HepG2 (cell line): Measurements from ENCODE around the gene CTPS2. TPM values are rescaled to one million over a fixed set of nuclear protein-coding genes. Genes with fewer than 3 reads are reported as not detected.

Experiments
- AGO1 ChIP-seq: fragments of 200-400 bp; formaldehyde crosslinking; IDR thresholded peaks from 2 replicates; pipeline ENCODE4 v1.6.1; 2017; ENCODE audit warnings: mild to moderate bottlenecking, low read depth, low read length, moderate library complexity; ENCODE audit not compliant: poor library complexity, severe bottlenecking
- BCL6 ChIP-seq: IDR thresholded peaks from 2 replicates; pipeline ENCODE4 v1.6.1; 2016; ENCODE audit warnings: missing genetic modification reagents, missing compliant biosample characterization
- CAMTA2 ChIP-seq: sonication (generic); formaldehyde crosslinking; IDR thresholded peaks from 2 replicates; pipeline ENCODE4 v1.4.0; 2020; ENCODE audit warnings: mild to moderate bottlenecking, missing genetic modification reagents, borderline replicate concordance
- CBFB ChIP-seq: sonication (generic); formaldehyde crosslinking; IDR thresholded peaks from 2 replicates; pipeline ENCODE4 v1.4.0; 2020; ENCODE audit warnings: missing genetic modification reagents
- IRX3 ChIP-seq: sonication (generic); formaldehyde crosslinking; IDR thresholded peaks from 2 replicates; pipeline ENCODE4 v1.8.1; 2023; ENCODE audit warnings: mild to moderate bottlenecking, low read depth, missing genetic modification reagents, borderline replicate concordance
- SNAPC2 ChIP-seq: sonication (generic); formaldehyde crosslinking; IDR thresholded peaks from 2 replicates; pipeline ENCODE4 v1.8.1; 2022; ENCODE audit warnings: mild to moderate bottlenecking, missing genetic modification reagents
- ZBTB2 ChIP-seq: sonication (generic); formaldehyde crosslinking; IDR thresholded peaks from 2 replicates; pipeline ENCODE4 v1.8.0; 2022; ENCODE audit warnings: low read depth, missing genetic modification reagents
- ZBTB49 ChIP-seq: sonication (generic); formaldehyde crosslinking; IDR thresholded peaks from 2 replicates; pipeline ENCODE4 v1.4.0; 2020; ENCODE audit warnings: missing genetic modification reagents, borderline replicate concordance
- ZMAT3 ChIP-seq: sonication (generic); formaldehyde crosslinking; conservative IDR thresholded peaks from 2 replicates; pipeline ENCODE4 v1.7.0; 2021; ENCODE audit warnings: missing genetic modification reagents
- ZNF101 ChIP-seq: sonication (generic); formaldehyde crosslinking; IDR thresholded peaks from 2 replicates; pipeline ENCODE4 v1.4.0; 2020; ENCODE audit warnings: mild to moderate bottlenecking, low read depth, missing genetic modification reagents, borderline replicate concordance
- ZNF501 ChIP-seq: sonication (generic); formaldehyde crosslinking; IDR thresholded peaks from 2 replicates; pipeline ENCODE4 v1.5.1; 2020; ENCODE audit warnings: mild to moderate bottlenecking, moderate library complexity, missing genetic modification reagents
- ZNF558 ChIP-seq: sonication (generic); formaldehyde crosslinking; IDR thresholded peaks from 2 replicates; pipeline ENCODE4 v1.9.0; 2022; ENCODE audit warnings: mild to moderate bottlenecking, missing genetic modification reagents, borderline replicate concordance
- ZNF616 ChIP-seq: sonication (generic); formaldehyde crosslinking; IDR thresholded peaks from 2 replicates; pipeline ENCODE4 v1.5.0; 2020; ENCODE audit warnings: low read depth, mild to moderate bottlenecking, missing genetic modification reagents
- polyA plus RNA-seq, 8 experiments: library from polyadenylated mRNA; depleted of rRNA in 3 of 8; stranded (reverse) in 7 of 8; unstranded in 1 of 8; fragments of >200 nt; fragmentation: Illumina TruSeq in 4 of 8; extraction: Trizol in 4 of 8; gene quantifications; 2 replicates each; pipeline versions ENCODE4 v1.2.1 to v1.2.3, GENCODE V29; 2011 to 2016; ENCODE audit warnings: low read depth in 4 of 8, missing spikeins in 1 of 8, mixed read lengths in 1 of 8; ENCODE audit not compliant: insufficient read depth in 1 of 8
- total RNA-seq, 5 experiments: library from RNA; depleted of rRNA; stranded (reverse); fragments of >200 nt; fragmentation: Illumina TruSeq; extraction: Trizol; gene quantifications; 2 replicates each; pipeline ENCODE4 v1.2.3, GENCODE V29; 2016; ENCODE audit warnings: low read depth in 1 of 5
- TF ChIP-seq, protein P1 (sequence below): sonication (generic); formaldehyde crosslinking; conservative IDR thresholded peaks from 2 replicates; pipeline ENCODE4 v1.4.0; 2020; ENCODE audit warnings: mild to moderate bottlenecking, missing genetic modification reagents, moderate library complexity
- TF ChIP-seq, protein P2 (sequence below): sonication (generic); formaldehyde crosslinking; IDR thresholded peaks from 2 replicates; pipeline ENCODE4 v1.4.0; 2020; ENCODE audit warnings: missing genetic modification reagents

Gene CTPS2
- total and polyA plus RNA-seq, 2 of the 13 experiments (the other 11 are each of a cell fraction or from before 2014, with no cell fraction given) = 10.3 to 26.1 TPM

DNA sequence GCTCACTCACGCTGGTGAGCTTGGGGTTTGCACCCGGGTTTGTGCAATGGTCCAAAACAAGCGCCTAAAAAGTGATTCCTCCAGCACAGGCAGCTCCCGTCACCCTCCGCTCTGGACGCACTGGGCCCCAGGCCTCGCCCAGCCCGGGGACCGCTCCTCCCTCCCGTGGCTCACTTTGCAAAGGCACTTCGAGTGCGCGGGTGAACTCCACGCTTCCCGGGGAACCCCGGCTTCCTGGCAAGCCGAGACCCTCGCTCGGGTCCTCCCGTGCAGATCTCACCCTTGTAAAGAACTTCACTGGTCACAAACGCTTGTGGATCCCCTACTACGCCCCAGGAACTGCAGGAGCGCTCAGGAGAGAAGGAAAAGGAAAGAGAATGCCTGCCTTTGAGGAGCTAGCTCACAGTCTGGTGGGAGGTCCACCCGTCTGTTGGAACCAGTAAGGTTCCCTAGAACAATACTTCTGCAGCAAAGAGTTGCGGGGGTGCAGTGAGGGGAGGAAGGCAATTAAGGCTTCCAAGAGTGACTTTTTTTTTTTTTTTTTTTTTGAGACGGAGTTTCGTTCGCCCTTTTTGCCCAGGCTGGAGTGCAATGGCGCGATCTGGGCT lies at the start of gene CTPS2 (continued):
- TF ChIP-seq AGO1 = no peak
- no peak for TF ChIP-seq CBFB (CRISPR knock-in tag)
- no peak for TF ChIP-seq SNAPC2
- TF ChIP-seq ZNF101 = no peak
- 0 out of 2 replicates have a peak, but pooled peaks have one; percentile 21 for TF ChIP-seq ZBTB2
- TF ChIP-seq ZNF501 (CRISPR knock-in tag) = peak; percentile 28; the same call in 1 of the 2 replicates
- TF ChIP-seq ZMAT3 = 0 out of 2 replicates have a peak, but pooled peaks have one; percentile 42
- no peak for TF ChIP-seq CAMTA2 (CRISPR knock-in tag)
- TF ChIP-seq, protein P1, sequence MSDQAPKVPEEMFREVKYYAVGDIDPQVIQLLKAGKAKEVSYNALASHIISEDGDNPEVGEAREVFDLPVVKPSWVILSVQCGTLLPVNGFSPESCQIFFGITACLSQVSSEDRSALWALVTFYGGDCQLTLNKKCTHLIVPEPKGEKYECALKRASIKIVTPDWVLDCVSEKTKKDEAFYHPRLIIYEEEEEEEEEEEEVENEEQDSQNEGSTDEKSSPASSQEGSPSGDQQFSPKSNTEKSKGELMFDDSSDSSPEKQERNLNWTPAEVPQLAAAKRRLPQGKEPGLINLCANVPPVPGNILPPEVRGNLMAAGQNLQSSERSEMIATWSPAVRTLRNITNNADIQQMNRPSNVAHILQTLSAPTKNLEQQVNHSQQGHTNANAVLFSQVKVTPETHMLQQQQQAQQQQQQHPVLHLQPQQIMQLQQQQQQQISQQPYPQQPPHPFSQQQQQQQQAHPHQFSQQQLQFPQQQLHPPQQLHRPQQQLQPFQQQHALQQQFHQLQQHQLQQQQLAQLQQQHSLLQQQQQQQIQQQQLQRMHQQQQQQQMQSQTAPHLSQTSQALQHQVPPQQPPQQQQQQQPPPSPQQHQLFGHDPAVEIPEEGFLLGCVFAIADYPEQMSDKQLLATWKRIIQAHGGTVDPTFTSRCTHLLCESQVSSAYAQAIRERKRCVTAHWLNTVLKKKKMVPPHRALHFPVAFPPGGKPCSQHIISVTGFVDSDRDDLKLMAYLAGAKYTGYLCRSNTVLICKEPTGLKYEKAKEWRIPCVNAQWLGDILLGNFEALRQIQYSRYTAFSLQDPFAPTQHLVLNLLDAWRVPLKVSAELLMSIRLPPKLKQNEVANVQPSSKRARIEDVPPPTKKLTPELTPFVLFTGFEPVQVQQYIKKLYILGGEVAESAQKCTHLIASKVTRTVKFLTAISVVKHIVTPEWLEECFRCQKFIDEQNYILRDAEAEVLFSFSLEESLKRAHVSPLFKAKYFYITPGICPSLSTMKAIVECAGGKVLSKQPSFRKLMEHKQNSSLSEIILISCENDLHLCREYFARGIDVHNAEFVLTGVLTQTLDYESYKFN (CRISPR knock-in tag) = no peak
- TF ChIP-seq BCL6 (CRISPR knock-in tag) = 0 out of 2 replicates have a peak, but pooled peaks have one; percentile 5
- TF ChIP-seq ZBTB49 (CRISPR knock-in tag) = no peak
- TF ChIP-seq ZNF616 = no peak
- TF ChIP-seq IRX3 (CRISPR knock-in tag) = no peak
- 0 out of 2 replicates have a peak, but pooled peaks have one; percentile 49 for TF ChIP-seq ZNF558 (CRISPR knock-in tag)
- TF ChIP-seq, protein P2, sequence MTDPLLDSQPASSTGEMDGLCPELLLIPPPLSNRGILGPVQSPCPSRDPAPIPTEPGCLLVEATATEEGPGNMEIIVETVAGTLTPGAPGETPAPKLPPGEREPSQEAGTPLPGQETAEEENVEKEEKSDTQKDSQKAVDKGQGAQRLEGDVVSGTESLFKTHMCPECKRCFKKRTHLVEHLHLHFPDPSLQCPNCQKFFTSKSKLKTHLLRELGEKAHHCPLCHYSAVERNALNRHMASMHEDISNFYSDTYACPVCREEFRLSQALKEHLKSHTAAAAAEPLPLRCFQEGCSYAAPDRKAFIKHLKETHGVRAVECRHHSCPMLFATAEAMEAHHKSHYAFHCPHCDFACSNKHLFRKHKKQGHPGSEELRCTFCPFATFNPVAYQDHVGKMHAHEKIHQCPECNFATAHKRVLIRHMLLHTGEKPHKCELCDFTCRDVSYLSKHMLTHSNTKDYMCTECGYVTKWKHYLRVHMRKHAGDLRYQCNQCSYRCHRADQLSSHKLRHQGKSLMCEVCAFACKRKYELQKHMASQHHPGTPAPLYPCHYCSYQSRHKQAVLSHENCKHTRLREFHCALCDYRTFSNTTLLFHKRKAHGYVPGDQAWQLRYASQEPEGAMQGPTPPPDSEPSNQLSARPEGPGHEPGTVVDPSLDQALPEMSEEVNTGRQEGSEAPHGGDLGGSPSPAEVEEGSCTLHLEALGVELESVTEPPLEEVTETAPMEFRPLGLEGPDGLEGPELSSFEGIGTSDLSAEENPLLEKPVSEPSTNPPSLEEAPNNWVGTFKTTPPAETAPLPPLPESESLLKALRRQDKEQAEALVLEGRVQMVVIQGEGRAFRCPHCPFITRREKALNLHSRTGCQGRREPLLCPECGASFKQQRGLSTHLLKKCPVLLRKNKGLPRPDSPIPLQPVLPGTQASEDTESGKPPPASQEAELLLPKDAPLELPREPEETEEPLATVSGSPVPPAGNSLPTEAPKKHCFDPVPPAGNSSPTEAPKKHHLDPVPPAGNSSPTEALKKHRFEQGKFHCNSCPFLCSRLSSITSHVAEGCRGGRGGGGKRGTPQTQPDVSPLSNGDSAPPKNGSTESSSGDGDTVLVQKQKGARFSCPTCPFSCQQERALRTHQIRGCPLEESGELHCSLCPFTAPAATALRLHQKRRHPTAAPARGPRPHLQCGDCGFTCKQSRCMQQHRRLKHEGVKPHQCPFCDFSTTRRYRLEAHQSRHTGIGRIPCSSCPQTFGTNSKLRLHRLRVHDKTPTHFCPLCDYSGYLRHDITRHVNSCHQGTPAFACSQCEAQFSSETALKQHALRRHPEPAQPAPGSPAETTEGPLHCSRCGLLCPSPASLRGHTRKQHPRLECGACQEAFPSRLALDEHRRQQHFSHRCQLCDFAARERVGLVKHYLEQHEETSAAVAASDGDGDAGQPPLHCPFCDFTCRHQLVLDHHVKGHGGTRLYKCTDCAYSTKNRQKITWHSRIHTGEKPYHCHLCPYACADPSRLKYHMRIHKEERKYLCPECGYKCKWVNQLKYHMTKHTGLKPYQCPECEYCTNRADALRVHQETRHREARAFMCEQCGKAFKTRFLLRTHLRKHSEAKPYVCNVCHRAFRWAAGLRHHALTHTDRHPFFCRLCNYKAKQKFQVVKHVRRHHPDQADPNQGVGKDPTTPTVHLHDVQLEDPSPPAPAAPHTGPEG (CRISPR knock-in tag) = no peak
